Pancreas (tissue), 10 donors: ENCODE measurements around the gene NAIF1. TPM values are rescaled to one million over a fixed set of nuclear protein-coding genes. Genes with fewer than 3 reads are reported as not detected.
A peak's percentile ranks its signal among the peaks of the same experiment; 100 is the strongest.

Source experiments
- ATAC-seq, 4 donors: fragments of 200-7000 bp; cut with Tn5 transposase; one replicate each; pipeline versions ENCODE4 v1.8.0 to v1.9.1; 2020; ENCODE audit warnings: mild to moderate bottlenecking in 4 of 4, moderate library complexity in 4 of 4
- DNase-seq, 6 donors: peaks; one replicate each; pipeline ENCODE4 v3.0.0-alpha.2; 2020
- FAIRE-seq: peaks from 2 replicates; lab custom pipeline; 2012; peaks lifted over from hg19 to GRCh38; lab: Jason Lieb, UNC
- H3K27ac ChIP-seq, 4 donors: fragments of 200-600 bp; sonication (generic); 1 replicate in 3 of 4; 2 replicates in 1 of 4; pipeline versions ENCODE4 v1.5.0 to v1.8.0; 2020
- H3K27me3 ChIP-seq, 4 donors: fragments of 200-600 bp; one replicate each; pipeline ENCODE4 v1.8.0; 2021
- H3K36me3 ChIP-seq, 3 donors: fragments of 200-600 bp; sonication (generic) in 1 of 3; one replicate each; pipeline versions ENCODE4 v1.5.0 to v1.8.0; 2020 to 2021
- H3K4me1 ChIP-seq, 3 donors: fragments of 200-600 bp; one replicate each; pipeline ENCODE4 v1.8.0; 2021
- H3K4me3 ChIP-seq, 4 donors: fragments of 200-600 bp; sonication (generic) in 2 of 4; one replicate each; pipeline versions ENCODE4 v1.5.0 to v1.8.0; 2020 to 2021
- H3K9me3 ChIP-seq, 4 donors: fragments of 200-600 bp; one replicate each; pipeline ENCODE4 v1.8.0; 2021
- CTCF ChIP-seq, 4 donors: fragments of 200-600 bp; sonication (generic) in 3 of 4; IDR thresholded peaks; one replicate each; pipeline versions ENCODE4 v1.5.0 to v1.8.0; 2021; ENCODE audit warnings: antibody characterized with exemption in 4 of 4
- WGBS, 2 donors: extraction: QIAGEN DNeasy Blood & Tissue Kit; methylation state at CpG; one replicate each; pipeline ENCODE4 v1.1.7; 2013; 5-methylcytosine and 5-hydroxymethylcytosine counted together
- intact Hi-C, 3 donors: fragments of 100-400 bp; cut with DNase I; formaldehyde crosslinking; loops; one replicate each; pipeline versions ENCODE4 v1.11.1 to v1.14.2; 2022
- polyA plus RNA-seq, 2 donors: library from polyadenylated mRNA; stranded (reverse); fragments of 200-250 nt; gene quantifications; one replicate each; pipeline ENCODE4 v1.2.3, GENCODE V29; 2013
- total RNA-seq, 6 donors: library from RNA; stranded (reverse); fragmentation: NEBNext Ultra II Directional in 4 of 6; extraction: Animal tissue kit (Norgen Biotek cat#: 25700) in 4 of 6; gene quantifications; one replicate each; pipeline versions ENCODE4 v1.2.1 to v1.2.4, GENCODE V29; 2021 to 2023
- donor health status: healthy with polysubstance abuse.
- donor health status: DM: no; HTN: no; CAD: no; lungs with moderate emphysema.
- donor health status: DM: no; HTN: no; CAD: no.
- donor health status: control.
- donor health status: control.
- donor health status: Bipolar disorder and iron deficiency.
- donor health status: DM: yes; HTN: yes; CAD: no.
- donor health status: DM: no; HTN: no; CAD: no.
- donor health status: DM: no; HTN: no; CAD: no.
- donor health status: DM: yes; HTN: yes; CAD: no.

Gene NAIF1
- total and polyA plus RNA-seq, 8 donors, result 3.0 to 6.8 (median 4.2) TPM

GRCh38 chr9:128056086-128056485 is 11.0 kb downstream of the NAIF1 start:
- FAIRE-seq (no peak), ATAC-seq (no peak), DNase-seq (peak in 3 of 6 donors; percentile 49 to 67 (median 53))
- no peak overlapping the region for H3K4me3 ChIP-seq
- TF ChIP-seq CTCF (IDR thresholded peaks at IDR 0.05), result no peak
- 74 to 92% methylated on average over 3 of the region's 3 CpGs for WGBS, 2 donors
- H3K36me3 ChIP-seq, result no peaks in the 10 kb centered on the region
- H3K27me3 ChIP-seq, result no peaks in the 10 kb centered on the region
- H3K9me3 ChIP-seq, result no peaks in the 10 kb centered on the region
- peak overlapping the region; percentile 56 to 80 (median 64) for H3K27ac ChIP-seq
- intact Hi-C loops, result no loop called here
- peaks cover 19 to 41% (median 31%) of the 10 kb centered on the region in 3 donors for H3K4me1 ChIP-seq

GRCh38 chr9:128055344-128056040 is 11.6 kb downstream of the NAIF1 start:
- no peaks in the 10 kb centered on the region for H3K9me3 ChIP-seq

GRCh38 chr9:128054087-128054486 is 13.0 kb downstream of the NAIF1 start:
- DNase-seq (no peak), FAIRE-seq (no peak), ATAC-seq (no peak)
- intact Hi-C loops, result no loop called here
- WGBS, 2 donors, result 87% methylated on average over 3 of the region's 3 CpGs
- Histone ChIP-seq H3K9me3 (no peaks in the 10 kb centered on the region), H3K27ac (peak overlapping the region in 1 of 4 donors; percentile 15), H3K36me3 (no peaks in the 10 kb centered on the region), H3K4me1 (peaks cover 19 to 41% (median 31%) of the 10 kb centered on the region in 3 donors), H3K27me3 (no peaks in the 10 kb centered on the region), H3K4me3 (no peak overlapping the region)
- no peak for TF ChIP-seq CTCF (IDR thresholded peaks at IDR 0.05)

More at GRCh38 chr9:128055344-128056040, 11.6 kb downstream of the NAIF1 start:
- peaks cover 19 to 41% (median 31%) of the 10 kb centered on the region in 3 donors for H3K4me1 ChIP-seq
- DNase-seq (peak in 5 of 6 donors; percentile 55 to 83 (median 78)), ATAC-seq (peak; percentile 59 to 83 (median 70)), FAIRE-seq (no peak)
- H3K36me3 ChIP-seq, result no peaks in the 10 kb centered on the region
- H3K4me3 ChIP-seq, result no peak overlapping the region
- 54 to 59% methylated on average over 7 of the region's 7 CpGs for WGBS, 2 donors
- intact Hi-C loops, result no loop called here
- no peak for TF ChIP-seq CTCF (IDR thresholded peaks at IDR 0.05)
- H3K27ac ChIP-seq, result peak overlapping the region; percentile 56 to 80 (median 64)
- H3K27me3 ChIP-seq, result no peaks in the 10 kb centered on the region

- intact Hi-C loops, result no loop called here
- H3K27ac ChIP-seq, result peak overlapping the region in 1 of 4 donors; percentile 15
- no peaks in the 10 kb centered on the region for H3K36me3 ChIP-seq
- no peak overlapping the region for H3K4me3 ChIP-seq
- ATAC-seq (peak in 2 of 4 donors; percentile 2 to 8), FAIRE-seq (no peak), DNase-seq (no peak)
- H3K27me3 ChIP-seq, result no peaks in the 10 kb centered on the region
- H3K9me3 ChIP-seq, result no peaks in the 10 kb centered on the region
- H3K4me1 ChIP-seq, result peaks cover 19 to 41% (median 31%) of the 10 kb centered on the region in 3 donors
- 88 to 94% methylated on average over 11 of the region's 11 CpGs for WGBS, 2 donors
- TF ChIP-seq CTCF (IDR thresholded peaks at IDR 0.05), result no peak
Measured at GRCh38 chr9:128053560-128053959, 13.6 kb downstream of the NAIF1 start.
